ENCODE measurements around the gene SETD3.

- TF ChIP-seq CTCF (optimal IDR thresholded peaks at IDR 0.05 in 1 of 3, IDR thresholded peaks at IDR 0.05 in 1 of 3, conservative IDR thresholded peaks at IDR 0.05 in 1 of 3; ENCODE audit: extremely low read depth in 1 of 3, insufficient read depth in 2 of 3, low read length in 3 of 3): no peak
- no peak for TF ChIP-seq EZH2 (IDR thresholded peaks at IDR 0.05; ENCODE audit: low read length)
Observed at GRCh38 chr14:99473458-99473857, 7.2 kb downstream of the SETD3 start.

Data from keratinocyte (primary cell).